Psoas muscle (tissue), 8 donors: ENCODE results near the gene RPS6KA3. TPM values are rescaled to one million over a fixed set of nuclear protein-coding genes. Genes with fewer than 3 reads are reported as not detected.

Experiments
- ATAC-seq, 4 donors: fragments of 200-7000 bp; cut with Tn5 transposase; one replicate each; pipeline ENCODE4 v1.9.1; 2020; ENCODE audit warnings: moderate library complexity in 3 of 4, mild to moderate bottlenecking in 2 of 4
- DNase-seq, 2 donors: peaks; one replicate each; pipeline ENCODE4 v3.0.0-alpha.2; 2020
- H3K27ac ChIP-seq: fragments of 200-600 bp; one replicate; pipeline ENCODE4 v1.8.0; 2022
- H3K27me3 ChIP-seq, 3 donors: fragments of 200-600 bp in 1 of 3; one replicate each; pipeline versions ENCODE4 v1.6.1 to v1.8.0; 2013 to 2022; ENCODE audit warnings: low read length in 2 of 3, mild to moderate bottlenecking in 2 of 3, moderate library complexity in 1 of 3; ENCODE audit not compliant: insufficient read depth in 3 of 3
- H3K36me3 ChIP-seq, 2 donors: fragments of 200-600 bp in 1 of 2; one replicate each; pipeline versions ENCODE4 v1.6.1 to v1.8.0; 2013 to 2022; ENCODE audit warnings: low read depth in 1 of 2, mild to moderate bottlenecking in 1 of 2, moderate library complexity in 1 of 2; ENCODE audit not compliant: insufficient read depth in 1 of 2
- H3K4me1 ChIP-seq: fragments of 200-600 bp; one replicate; pipeline ENCODE4 v1.8.0; 2022
- H3K4me3 ChIP-seq: fragments of 200-600 bp; one replicate; pipeline ENCODE4 v1.8.0; 2022; ENCODE audit warnings: mild to moderate bottlenecking
- H3K9me3 ChIP-seq: fragments of 200-600 bp; one replicate; pipeline ENCODE4 v1.8.0; 2022
- WGBS, 3 donors: extraction: QIAGEN DNeasy Blood & Tissue Kit; methylation state at CpG; one replicate each; pipeline versions ENCODE4 v1.1.6 to v1.1.7; 2013; 5-methylcytosine and 5-hydroxymethylcytosine counted together
- intact Hi-C, 2 donors: fragments of 100-400 bp; cut with DNase I; formaldehyde crosslinking; loops; one replicate each; pipeline versions ENCODE4 v1.11.0 to v1.14.2; 2022
- polyA plus RNA-seq, 3 donors: library from polyadenylated mRNA; stranded (reverse); fragments of 200-250 nt; gene quantifications; one replicate each; pipeline ENCODE4 v1.2.3, GENCODE V29; 2013
- total RNA-seq, 4 donors: library from RNA; stranded (reverse); fragmentation: NEBNext Ultra II Directional in 2 of 4; extraction: Animal tissue kit (Norgen Biotek cat#: 25700) in 2 of 4; gene quantifications; one replicate each; pipeline versions ENCODE4 v1.2.1 to v1.2.4, GENCODE V29; 2021 to 2023
- TF ChIP-seq, protein P1 (sequence below): fragments of 200-600 bp; IDR thresholded peaks from one replicate; pipeline ENCODE4 v1.8.0; 2022; ENCODE audit warnings: antibody characterized with exemption
- donor health status: healthy with polysubstance abuse.
- donor health status: DM: no; HTN: no; CAD: no; lungs with moderate emphysema.
- donor health status: Bipolar disorder and iron deficiency.
- donor health status: healthy.
- donor health status: DM: yes; HTN: yes; CAD: no.
- donor health status: DM: no; HTN: no; CAD: no.
- donor health status: DM: no; HTN: no; CAD: no.
- donor health status: DM: yes; HTN: yes; CAD: no.

The RPS6KA3 gene
- total and polyA plus RNA-seq, 7 donors, result 35.4 to 91.9 (median 66.2) TPM

DNA sequence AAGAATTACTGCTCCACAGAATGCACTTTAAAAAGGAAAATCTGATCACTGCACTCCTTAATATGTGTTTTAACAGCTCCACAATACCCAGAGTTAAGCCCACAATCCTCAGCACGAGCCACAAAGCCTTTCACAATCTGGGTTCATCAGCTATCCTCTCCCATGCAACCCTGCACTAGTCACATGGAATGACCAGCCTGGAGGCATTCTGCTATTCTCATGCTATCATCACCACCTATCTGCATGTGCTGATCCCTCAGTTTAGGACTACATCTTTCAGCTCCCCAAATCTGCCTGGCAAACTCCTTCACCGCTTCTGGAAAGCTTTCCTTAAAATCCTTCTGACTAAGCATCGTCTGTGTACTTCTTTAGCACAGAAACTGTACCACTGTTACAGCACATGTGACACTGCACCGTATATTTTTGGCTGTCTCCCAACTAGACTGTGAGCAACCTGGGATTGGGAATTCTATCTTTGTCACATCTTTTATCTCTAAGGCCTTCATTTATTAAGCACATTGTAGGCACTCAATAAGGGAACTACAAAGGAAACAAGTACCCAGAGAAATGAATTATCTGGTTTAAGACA lies 106.8 kb downstream of the RPS6KA3 start:
- H3K27ac ChIP-seq, result no peak overlapping the region
- H3K36me3 ChIP-seq, result peaks cover 0 to 84% of the 10 kb centered on the region in 2 donors
- TF ChIP-seq, protein P1, sequence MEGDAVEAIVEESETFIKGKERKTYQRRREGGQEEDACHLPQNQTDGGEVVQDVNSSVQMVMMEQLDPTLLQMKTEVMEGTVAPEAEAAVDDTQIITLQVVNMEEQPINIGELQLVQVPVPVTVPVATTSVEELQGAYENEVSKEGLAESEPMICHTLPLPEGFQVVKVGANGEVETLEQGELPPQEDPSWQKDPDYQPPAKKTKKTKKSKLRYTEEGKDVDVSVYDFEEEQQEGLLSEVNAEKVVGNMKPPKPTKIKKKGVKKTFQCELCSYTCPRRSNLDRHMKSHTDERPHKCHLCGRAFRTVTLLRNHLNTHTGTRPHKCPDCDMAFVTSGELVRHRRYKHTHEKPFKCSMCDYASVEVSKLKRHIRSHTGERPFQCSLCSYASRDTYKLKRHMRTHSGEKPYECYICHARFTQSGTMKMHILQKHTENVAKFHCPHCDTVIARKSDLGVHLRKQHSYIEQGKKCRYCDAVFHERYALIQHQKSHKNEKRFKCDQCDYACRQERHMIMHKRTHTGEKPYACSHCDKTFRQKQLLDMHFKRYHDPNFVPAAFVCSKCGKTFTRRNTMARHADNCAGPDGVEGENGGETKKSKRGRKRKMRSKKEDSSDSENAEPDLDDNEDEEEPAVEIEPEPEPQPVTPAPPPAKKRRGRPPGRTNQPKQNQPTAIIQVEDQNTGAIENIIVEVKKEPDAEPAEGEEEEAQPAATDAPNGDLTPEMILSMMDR, result no peak
- peaks cover 0 to 3% (median 0%) of the 10 kb centered on the region in 3 donors for H3K27me3 ChIP-seq
- no peaks in the 10 kb centered on the region for H3K9me3 ChIP-seq
- ATAC-seq (no peak), DNase-seq (no peak)
- WGBS, 3 donors, result 72 to 77% (median 72%) methylated on average over 4 of the region's 4 CpGs
- intact Hi-C loops, result loop anchor here in 1 of 2 donors (5.0 kb wide), 1 partner anchor 42 kb away; no protein-coding TSS in a partner anchor
- no peak overlapping the region for H3K4me3 ChIP-seq
- no peaks in the 10 kb centered on the region for H3K4me1 ChIP-seq

DNA sequence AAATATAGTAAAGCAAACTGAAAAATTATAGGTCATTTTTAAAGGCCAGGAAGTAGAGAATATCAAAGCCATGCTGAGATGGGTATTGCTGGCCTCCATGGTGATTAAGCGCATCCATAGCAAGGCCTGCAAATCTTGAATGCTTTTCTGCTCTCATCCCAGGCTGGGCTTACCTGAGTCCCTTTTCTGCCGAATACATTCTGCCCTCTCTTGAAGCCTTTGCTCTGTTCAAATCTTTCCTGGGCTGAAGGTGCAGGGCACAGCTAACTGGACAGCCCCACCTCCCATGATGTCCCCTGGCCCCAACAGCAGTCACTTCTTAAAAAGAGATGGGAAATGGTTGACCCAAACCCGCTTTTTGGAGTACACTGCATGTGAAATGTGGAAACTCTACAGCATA lies 115.0 kb downstream of the RPS6KA3 start:
- Histone ChIP-seq H3K4me3 (no peak overlapping the region), H3K36me3 (peaks cover 0 to 57% of the 10 kb centered on the region in 2 donors), H3K27ac (no peak overlapping the region), H3K9me3 (no peaks in the 10 kb centered on the region), H3K27me3 (peaks cover 0 to 11% (median 0%) of the 10 kb centered on the region in 3 donors), H3K4me1 (no peaks in the 10 kb centered on the region)
- intact Hi-C loops, result no loop called here
- ATAC-seq (no peak), DNase-seq (no peak)
- TF ChIP-seq, protein P1, result no peak
- WGBS, 3 donors, result 98 to 100% (median 100%) methylated on average over 3 of the region's 3 CpGs

DNA sequence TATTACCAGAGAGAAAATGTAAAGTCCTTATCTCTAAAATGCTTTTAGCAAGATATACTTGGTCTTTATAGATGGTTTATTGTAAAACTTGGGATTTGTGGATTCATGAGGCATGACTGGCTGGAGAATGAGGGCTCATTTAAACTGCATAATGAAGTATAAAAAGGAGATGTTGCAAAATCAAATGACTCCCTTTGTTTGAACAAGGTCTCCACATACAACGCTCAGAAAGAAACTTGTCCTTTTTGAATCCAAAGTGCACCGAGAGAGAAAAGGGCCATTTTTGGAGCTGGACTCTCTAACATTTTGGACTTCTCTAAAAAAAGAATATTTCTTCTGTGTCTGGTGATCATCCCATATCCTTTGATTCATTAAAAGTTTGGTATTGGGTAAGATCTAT lies 117.4 kb downstream of the RPS6KA3 start:
- intact Hi-C loops, result no loop called here
- Histone ChIP-seq H3K36me3 (peaks cover 0 to 33% of the 10 kb centered on the region in 2 donors), H3K27me3 (peaks cover 0 to 11% (median 0%) of the 10 kb centered on the region in 3 donors), H3K4me1 (no peaks in the 10 kb centered on the region), H3K4me3 (no peak overlapping the region), H3K9me3 (no peaks in the 10 kb centered on the region), H3K27ac (no peak overlapping the region)
- ATAC-seq (no peak), DNase-seq (no peak)
- TF ChIP-seq, protein P1, result no peak
- WGBS, 3 donors, result 77 to 100% (median 84%) methylated on average over 2 of the region's 2 CpGs

DNA sequence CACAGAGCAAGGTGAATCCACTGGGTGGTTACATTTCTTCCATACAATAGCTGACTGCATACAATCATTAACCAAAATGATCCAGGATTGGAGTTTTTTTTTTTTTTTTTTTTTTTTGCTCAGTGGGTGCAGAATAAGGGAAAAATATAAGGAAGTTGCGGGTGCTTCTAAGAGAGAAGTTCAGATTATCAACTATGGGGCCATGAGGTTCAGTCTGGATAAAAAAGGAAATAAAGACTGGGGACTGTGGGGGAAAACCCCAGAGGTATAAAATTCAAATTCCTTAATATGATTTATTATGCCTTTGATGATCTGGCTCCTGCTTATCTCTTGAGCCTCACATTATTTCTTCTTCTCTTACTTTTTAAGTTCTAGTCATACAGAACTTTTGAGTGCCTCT lies 119.1 kb downstream of the RPS6KA3 start:
- intact Hi-C loops, result no loop called here

More for the DNA sequence above, 119.1 kb downstream of the RPS6KA3 start:
- TF ChIP-seq, protein P1, result no peak
- H3K36me3 ChIP-seq, result peaks cover 0 to 15% of the 10 kb centered on the region in 2 donors
- 81 to 93% (median 88%) methylated on average over 1 of the region's 1 CpG for WGBS, 3 donors
- no peak overlapping the region for H3K27ac ChIP-seq
- no peaks in the 10 kb centered on the region for H3K9me3 ChIP-seq
- H3K27me3 ChIP-seq, result peaks cover 0 to 11% (median 0%) of the 10 kb centered on the region in 3 donors
- no peak overlapping the region for H3K4me3 ChIP-seq
- no peak for DNase-seq
- no peak for ATAC-seq
- H3K4me1 ChIP-seq, result no peaks in the 10 kb centered on the region
